ENCODE data around the gene AGER. TPM values are rescaled to one million over a fixed set of nuclear protein-coding genes. Genes with fewer than 3 reads are reported as not detected.
A peak's percentile ranks its signal among the peaks of the same experiment; 100 is the strongest.

Gene AGER
- total and polyA plus RNA-seq, 9 donors: 3.4 to 12.8 (median 7.9) TPM

DNA sequence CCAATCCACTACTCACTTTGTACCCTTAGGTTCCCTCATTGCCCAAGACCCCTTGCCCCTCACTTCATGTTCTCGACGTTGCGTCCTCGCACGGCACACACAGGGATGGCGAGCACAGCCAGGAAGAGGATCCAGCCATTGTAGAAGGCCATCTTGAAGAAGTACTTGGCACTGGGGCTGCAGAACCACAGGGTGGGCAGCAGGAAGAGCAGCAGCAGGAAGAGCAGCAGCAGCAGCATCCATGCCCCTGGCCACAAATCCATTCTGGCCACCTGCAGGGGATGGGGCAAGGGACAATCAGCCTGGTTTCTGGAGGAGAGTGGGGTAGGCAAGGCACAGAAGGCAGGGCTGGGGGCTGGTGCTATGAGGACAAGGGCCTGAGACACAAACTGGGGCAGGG is 12.8 kb downstream of the AGER start:
- no peaks in the 10 kb centered on the region for H3K9me3 ChIP-seq
- H3K36me3 ChIP-seq: no peaks in the 10 kb centered on the region
- DNase-seq: no peak
- no peak overlapping the region for H3K27ac ChIP-seq
- no peak overlapping the region for H3K4me3 ChIP-seq
- 86 to 95% (median 87%) methylated on average over 6 of the region's 6 CpGs for WGBS, 3 donors
- no peak for TF ChIP-seq POLR2A (IDR thresholded peaks at IDR 0.05)
- TF ChIP-seq, protein P1, sequence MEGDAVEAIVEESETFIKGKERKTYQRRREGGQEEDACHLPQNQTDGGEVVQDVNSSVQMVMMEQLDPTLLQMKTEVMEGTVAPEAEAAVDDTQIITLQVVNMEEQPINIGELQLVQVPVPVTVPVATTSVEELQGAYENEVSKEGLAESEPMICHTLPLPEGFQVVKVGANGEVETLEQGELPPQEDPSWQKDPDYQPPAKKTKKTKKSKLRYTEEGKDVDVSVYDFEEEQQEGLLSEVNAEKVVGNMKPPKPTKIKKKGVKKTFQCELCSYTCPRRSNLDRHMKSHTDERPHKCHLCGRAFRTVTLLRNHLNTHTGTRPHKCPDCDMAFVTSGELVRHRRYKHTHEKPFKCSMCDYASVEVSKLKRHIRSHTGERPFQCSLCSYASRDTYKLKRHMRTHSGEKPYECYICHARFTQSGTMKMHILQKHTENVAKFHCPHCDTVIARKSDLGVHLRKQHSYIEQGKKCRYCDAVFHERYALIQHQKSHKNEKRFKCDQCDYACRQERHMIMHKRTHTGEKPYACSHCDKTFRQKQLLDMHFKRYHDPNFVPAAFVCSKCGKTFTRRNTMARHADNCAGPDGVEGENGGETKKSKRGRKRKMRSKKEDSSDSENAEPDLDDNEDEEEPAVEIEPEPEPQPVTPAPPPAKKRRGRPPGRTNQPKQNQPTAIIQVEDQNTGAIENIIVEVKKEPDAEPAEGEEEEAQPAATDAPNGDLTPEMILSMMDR (IDR thresholded peaks at IDR 0.05): no peak
- no peak for TF ChIP-seq EP300 (IDR thresholded peaks at IDR 0.05)
- H3K4me1 ChIP-seq (ENCODE audit: insufficient read depth): peaks cover 1% of the 10 kb centered on the region
- no peaks in the 10 kb centered on the region for H3K27me3 ChIP-seq
- intact Hi-C loops (cut with DNase I): loop anchor here in 1 of 4 donors (5.0 kb wide), 1 partner anchor 54 kb away; no protein-coding TSS in a partner anchor

DNA sequence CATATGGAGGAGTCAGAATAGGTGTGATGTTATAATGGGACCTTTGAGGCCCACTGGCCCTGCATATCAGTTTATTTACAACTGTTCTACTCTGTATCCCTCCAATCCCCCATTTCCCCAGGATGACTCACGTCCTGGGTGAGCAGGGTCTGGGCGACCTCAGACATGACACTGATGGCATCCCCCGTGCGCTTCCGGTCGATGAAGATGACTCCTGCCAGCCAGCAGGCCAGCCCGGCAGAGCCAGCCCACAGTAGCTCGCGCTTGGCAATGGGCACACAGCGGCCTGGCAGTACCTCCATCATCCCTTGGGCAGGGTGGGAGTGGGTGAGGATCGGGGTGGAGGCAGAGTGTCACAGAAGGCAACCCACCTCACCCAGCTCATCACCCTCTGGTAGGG is 13.8 kb downstream of the AGER start:
- Histone ChIP-seq H3K9me3 (no peaks in the 10 kb centered on the region), H3K36me3 (no peaks in the 10 kb centered on the region), H3K4me1 (ENCODE audit: insufficient read depth) (peaks cover 1% of the 10 kb centered on the region), H3K27me3 (no peaks in the 10 kb centered on the region), H3K27ac (no peak overlapping the region), H3K4me3 (no peak overlapping the region)
- intact Hi-C loops (cut with DNase I): loop anchor here in 1 of 4 donors (5.0 kb wide), 1 partner anchor 53 kb away; no protein-coding TSS in a partner anchor
- peak in 1 of 5 donors; percentile 33 for DNase-seq
- 82 to 89% (median 84%) methylated on average over 11 of the region's 11 CpGs for WGBS, 3 donors
- TF ChIP-seq POLR2A (IDR thresholded peaks at IDR 0.05) (no peak), EP300 (IDR thresholded peaks at IDR 0.05) (no peak)
- TF ChIP-seq, protein P1 (IDR thresholded peaks at IDR 0.05): no peak

DNA sequence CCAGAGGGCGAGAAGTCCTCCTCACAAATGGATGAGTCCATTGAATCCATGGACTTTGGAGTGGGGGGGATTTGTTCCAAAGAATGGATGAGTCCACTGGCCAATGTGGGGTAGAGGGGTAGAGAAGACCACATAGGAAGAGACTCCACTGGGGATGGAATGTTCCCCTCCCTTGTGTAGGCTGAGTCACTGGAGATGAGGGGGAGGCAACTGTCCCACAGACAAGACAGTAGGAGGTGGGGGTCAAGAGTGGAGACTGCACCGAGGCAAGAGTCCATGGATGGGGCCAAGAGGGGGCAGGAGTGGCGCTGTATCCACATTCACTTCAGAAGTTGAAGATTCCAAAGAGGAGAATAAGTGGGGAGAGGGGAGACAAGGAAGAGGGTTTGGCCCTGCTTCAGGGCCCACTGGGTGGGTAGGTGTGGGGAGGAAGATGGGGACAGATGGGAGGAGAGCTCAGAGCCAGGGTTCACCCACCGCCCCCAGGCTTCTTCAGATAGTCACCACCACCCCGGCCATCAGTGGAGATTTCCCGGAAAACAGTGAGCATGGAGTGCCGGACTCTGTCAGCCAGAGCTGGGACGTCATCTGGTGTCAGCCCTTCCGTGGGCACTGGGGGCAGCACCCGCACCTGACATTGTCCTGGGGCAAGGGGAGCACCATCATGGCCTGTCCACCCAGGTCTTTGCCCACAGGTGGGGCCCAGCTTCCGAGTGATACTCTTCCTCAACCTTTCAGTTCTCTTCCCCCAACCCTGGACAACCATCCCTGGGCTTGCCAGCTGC is 15.1 kb downstream of the AGER start:
- Histone ChIP-seq H3K4me3 (no peak overlapping the region), H3K4me1 (ENCODE audit: insufficient read depth) (no peaks in the 10 kb centered on the region), H3K27ac (no peak overlapping the region), H3K9me3 (no peaks in the 10 kb centered on the region), H3K27me3 (no peaks in the 10 kb centered on the region), H3K36me3 (no peaks in the 10 kb centered on the region)
- TF ChIP-seq, protein P1 (IDR thresholded peaks at IDR 0.05): no peak
- no peak for TF ChIP-seq EP300 (IDR thresholded peaks at IDR 0.05)
- TF ChIP-seq POLR2A (IDR thresholded peaks at IDR 0.05): no peak
- 51 to 58% (median 52%) methylated on average over 11 of the region's 11 CpGs for WGBS, 3 donors
- peak in 3 of 5 donors; percentile 41 to 50 (median 45) for DNase-seq
- intact Hi-C loops (cut with DNase I): no loop called here

DNA sequence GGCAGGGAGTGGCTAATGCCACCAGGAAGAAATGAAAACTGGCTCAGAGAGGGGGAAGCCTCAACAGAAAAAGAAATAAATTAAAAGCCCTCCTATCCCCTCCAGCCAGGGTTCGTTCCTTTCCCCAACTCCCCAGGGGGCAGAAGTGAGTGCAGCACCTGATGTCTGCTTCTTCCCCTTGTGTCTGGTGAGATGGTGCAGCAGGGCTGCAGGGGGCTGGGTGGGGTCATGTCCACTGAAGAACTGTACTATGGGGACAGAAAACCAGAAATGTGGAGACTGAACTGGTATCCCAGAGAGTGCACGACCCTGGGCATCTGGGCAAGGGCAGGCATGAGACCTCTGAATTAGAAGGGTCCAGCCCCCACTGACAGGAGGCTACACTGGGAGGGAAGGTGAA is 15.7 kb downstream of the AGER start:
- Histone ChIP-seq H3K4me1 (ENCODE audit: insufficient read depth) (no peaks in the 10 kb centered on the region), H3K27me3 (no peaks in the 10 kb centered on the region), H3K4me3 (no peak overlapping the region), H3K36me3 (no peaks in the 10 kb centered on the region), H3K9me3 (no peaks in the 10 kb centered on the region), H3K27ac (no peak overlapping the region)
- DNase-seq: peak in 1 of 5 donors; percentile 34
- no peak for TF ChIP-seq POLR2A (IDR thresholded peaks at IDR 0.05)
- TF ChIP-seq, protein P1 (IDR thresholded peaks at IDR 0.05): no peak
- no peak for TF ChIP-seq EP300 (IDR thresholded peaks at IDR 0.05)
- intact Hi-C loops (cut with DNase I): no loop called here
- WGBS, 3 donors: 59 to 67% (median 59%) methylated on average over 2 of the region's 2 CpGs
